Activated T-cell treated with anti-CD3 and anti-CD28 coated beads for 1 hour (primary cell): ENCODE measurements around the gene UHMK1.

Experiments used
- DNase-seq: peaks from one replicate; pipeline ENCODE4 v3.0.0-alpha.2; 2020; ENCODE audit warnings: low read depth

Gene UHMK1

DNA sequence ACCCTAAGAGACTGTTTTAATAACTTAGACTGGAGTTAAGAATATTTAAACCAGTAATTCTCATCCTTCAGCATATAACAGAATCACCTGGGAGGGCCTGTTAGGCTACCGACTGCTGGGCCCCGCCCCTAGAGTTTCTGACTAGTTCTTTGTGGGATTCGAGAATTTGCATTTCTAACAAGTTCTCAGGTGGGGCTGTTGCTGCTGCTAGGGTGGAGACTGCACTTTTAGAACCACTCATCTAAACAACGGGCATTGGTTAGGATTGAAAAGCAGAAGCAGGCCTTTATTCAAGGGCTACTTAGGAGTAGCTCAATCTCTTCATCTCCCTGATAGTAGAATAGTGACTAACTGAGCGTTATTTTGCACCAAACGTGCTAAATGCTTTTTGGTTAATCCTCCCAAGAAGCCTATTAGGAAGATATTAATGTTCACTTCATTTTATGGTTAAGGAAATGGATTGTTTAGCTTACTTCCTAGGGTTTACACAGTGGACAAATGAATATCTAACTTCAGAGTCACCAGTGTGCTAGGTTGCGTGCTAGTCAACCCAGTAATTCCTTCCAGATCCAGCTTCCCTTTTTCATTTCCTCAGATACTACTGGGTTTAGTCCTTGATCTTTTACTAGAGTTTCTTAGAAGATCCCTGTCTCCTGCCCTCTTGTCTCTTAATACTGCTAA is 32.8 kb downstream of the UHMK1 start:
- no peak for DNase-seq

DNA sequence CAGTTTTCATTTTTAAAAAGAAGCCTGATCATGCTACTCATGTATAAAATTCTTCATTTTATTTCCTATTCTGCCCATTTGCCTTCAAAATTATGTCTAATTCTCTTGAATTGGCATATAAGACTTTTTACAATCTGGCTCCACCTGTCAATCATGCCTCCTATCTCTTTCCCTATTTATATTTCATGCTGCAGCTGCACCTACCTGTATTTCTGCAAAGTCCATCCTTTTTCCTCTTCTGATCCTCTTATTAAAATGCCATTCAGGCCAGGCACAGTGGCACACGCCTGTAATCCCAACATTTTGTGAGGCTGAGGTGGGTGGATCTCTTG is 33.3 kb downstream of the UHMK1 start:
- no peak for DNase-seq

DNA sequence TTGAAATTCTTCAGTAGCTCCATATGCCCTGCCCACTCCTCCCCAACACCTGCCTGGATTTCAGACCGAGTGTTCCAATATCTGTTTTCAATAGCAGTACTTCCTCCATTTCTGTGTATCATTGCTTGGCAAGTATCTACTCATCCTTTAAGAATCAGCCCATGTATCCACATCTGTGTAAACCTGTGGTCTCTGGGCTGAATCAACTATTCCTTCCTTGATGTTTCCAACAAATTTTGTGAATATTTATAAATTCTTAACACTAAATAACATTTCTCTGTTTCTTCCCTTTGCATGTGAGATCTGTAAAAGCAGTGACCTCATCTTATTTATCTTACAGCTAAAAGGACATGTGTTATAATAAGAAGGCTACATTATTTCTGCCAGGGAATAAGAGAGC is 37.9 kb downstream of the UHMK1 start:
- no peak for DNase-seq

- no peak for DNase-seq
These were observed 38.9 kb downstream of the UHMK1 start for GRCh38 chr1:162536511-162536910.

DNA sequence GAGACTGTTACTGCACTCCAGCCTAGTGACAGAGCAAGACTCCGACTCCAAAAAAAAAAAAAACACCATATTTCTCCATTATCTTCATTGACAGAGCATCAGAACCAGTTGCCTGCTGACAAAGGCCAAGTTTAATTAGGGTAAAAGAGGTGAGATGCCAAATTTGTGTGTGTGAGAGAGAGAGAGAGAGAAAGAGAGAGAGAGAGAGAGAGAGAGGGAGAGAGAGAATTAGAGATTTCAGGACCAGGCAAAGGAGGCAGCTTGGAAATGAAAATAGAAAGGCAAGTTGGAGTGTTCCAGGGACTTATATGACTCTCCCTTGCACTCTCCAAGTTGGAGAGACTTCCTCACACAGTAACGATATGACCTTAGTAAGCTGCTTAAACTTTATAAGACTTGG is 39.6 kb downstream of the UHMK1 start:
- DNase-seq = no peak

- no peak for DNase-seq
These were observed 41.3 kb downstream of the UHMK1 start for GRCh38 chr1:162538815-162539431.

DNA sequence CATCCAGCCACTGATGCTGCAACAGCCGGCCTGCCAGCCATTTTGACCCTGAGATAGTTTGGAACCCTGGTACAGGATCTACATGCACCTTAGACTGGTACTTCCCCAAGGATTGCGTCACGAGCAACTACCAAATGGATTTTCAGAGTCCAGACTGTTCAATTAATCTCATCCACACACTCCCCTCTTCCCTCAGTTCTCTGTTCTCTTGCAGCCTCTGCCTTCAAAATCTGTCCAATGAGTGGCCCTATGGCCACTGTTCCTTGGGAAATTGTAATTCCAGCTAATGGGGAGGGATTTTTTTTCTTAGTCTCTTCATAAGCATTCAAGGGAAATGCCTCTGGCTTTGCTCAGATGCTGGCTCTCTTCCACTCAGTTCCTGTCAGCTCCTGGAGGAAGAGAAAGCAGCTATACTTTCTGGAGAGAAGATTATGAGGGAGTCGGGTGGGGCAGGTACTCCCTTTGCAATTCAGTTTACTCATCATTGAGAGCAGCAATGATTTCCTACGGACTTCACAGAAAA is 44.1 kb downstream of the UHMK1 start:
- DNase-seq = no peak

GRCh38 chr1:162543228-162543627 is 45.6 kb downstream of the UHMK1 start:
- no peak for DNase-seq

GRCh38 chr1:162548170-162548569 is 50.6 kb downstream of the UHMK1 start:
- no peak for DNase-seq

GRCh38 chr1:162549001-162549400 is 51.4 kb downstream of the UHMK1 start:
- DNase-seq = no peak

- DNase-seq = no peak
These were observed 53.3 kb downstream of the UHMK1 start for GRCh38 chr1:162550925-162551324.

GRCh38 chr1:162551969-162552683 is 54.5 kb downstream of the UHMK1 start:
- no peak for DNase-seq

GRCh38 chr1:162552684-162553252 is 55.1 kb downstream of the UHMK1 start:
- no peak for DNase-seq

DNA sequence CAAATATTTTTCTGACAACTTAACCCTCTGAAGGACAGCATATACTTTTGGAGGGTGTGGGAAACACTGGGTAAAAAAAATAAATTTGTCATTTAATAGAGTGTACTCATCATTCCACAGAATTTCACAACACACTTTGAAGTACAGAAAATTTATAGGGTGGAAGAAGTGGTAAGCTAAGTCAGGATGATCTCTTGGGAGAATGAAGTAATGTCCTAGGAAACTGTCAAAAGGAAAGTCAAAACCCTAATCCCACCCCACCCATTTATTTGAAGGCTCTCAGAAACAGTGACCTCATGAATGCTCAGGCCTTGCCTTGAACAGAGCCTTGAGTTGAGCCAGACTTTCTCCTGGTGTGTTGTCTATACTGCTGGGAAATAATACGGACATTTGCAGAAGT is 56.6 kb downstream of the UHMK1 start:
- DNase-seq = no peak

GRCh38 chr1:162557536-162557935 is 59.9 kb downstream of the UHMK1 start:
- DNase-seq = no peak

- no peak for DNase-seq
These were observed 62.9 kb downstream of the UHMK1 start for GRCh38 chr1:162560303-162561036.

DNA sequence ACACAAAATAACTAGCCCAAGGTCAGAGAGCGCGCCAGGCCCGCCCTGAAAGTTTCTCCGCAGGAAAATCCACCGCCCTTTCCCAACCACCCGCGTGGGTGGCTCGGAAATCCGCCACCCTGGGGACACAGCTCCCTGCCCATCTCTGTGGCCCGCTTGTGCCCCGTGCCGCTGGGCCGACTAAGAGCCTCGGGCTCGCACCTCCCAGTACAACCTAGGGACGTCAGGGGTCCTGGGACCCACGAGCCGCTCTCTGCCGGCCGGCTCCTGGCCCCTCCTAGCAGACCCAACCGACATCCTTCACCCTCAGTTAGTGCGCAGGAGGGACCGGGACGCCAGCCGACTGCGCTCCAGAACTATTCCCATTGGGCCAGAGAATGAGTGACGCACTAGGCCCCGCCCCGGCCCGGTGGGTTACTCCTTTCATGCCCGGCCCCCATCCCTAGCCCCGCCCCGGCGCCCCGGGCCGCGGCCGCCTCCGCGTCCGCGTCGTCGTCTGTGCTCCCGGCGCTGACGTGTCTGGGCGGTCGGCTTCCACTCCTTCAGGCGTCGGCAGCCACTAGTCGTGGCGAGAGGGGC is 63.5 kb downstream of the UHMK1 start:
- DNase-seq = peak; percentile 98

DNA sequence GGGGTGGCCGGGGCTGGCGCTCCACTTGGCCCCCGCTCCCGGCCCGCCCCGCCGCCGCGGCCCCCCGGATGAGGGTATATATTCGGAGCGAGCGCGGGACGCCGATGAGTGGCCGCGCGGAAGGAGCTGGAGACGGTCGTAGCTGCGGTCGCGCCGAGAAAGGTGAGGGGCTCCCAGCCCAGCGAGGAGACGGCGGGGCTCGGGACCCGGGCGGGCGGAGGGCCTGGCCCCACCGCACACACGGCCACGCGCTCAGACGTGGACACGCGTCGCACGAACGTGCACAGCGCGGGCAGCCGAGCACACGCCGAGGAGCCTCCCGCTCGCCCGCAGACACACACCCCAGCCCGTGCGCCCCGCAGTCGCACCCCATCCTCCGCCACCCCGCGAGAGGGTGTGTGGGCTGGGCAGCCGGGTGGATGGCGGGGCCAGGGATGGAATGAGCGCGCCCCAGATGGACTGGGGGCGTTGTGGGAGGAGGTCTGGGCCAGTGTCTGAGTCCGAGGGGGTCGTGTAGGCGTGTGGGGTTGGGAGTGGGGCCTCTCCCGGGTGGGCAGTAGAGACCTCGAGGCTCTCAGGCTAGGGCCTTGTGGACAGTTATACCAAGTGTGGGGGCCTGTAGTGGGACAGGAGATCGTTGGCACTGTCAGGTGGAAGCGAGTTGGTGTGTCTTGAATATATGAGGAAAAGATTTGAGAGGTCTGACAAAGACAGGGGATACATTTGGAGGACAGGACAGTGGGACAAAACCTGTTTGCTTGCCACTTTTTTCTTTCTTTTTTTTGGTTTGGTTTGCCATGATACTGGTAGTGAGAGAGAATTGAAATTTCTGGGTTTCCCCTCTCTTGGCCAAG is 64.2 kb downstream of the UHMK1 start, which contains the start of gene UAP1:
Gene UAP1, plus strand, starts transcription at position 107 of the 854 bp plus-strand sequence. CDS start 4,347 bp downstream, outside the sequence.
- no peak for DNase-seq

GRCh38 chr1:162562470-162562828 is 64.8 kb downstream of the UHMK1 start:
- DNase-seq = no peak

DNA sequence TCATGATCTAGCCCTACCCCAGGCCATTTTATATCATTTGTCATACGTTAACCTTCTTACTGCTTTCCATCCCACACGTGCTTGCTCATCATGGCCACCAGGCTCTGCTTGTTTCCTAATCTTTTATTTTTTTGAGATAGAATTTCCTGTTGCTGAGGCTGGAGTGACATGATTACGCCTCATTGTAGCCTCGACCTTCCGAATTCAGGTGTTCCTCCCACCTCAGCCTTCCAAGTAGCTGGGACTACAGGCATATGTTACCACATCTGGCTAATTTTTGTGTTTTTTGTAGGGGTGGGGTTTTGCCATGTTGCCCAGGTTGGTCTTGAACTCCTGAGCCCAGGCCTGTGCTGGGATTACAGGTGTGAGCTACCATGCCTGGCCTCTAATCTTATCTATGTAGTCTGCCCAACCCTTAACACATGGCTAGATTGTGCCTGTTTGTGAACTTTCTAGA is 67.2 kb downstream of the UHMK1 start:
- DNase-seq = no peak

DNA sequence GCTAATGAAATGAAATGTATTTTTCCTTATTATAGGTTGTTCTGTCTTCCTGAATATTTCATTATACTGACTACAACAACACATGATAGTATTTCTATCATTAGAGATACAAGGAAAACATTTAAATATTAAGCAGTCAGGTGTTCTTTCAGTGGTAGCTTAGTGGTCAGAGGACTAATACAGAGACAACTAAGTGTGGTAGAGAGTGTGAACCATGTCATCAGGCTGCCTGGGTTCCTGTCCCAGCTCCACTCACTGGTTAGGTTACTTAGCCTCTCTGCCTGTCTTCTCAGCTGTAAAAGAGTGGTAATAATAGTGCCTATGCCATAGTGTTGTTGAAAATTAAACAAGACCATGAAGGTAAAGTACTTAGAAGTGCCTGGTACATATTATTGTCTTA is 67.8 kb downstream of the UHMK1 start:
- DNase-seq = no peak
